ENCODE results near the gene KCNQ4. TPM values are rescaled to one million over a fixed set of nuclear protein-coding genes. Genes with fewer than 3 reads are reported as not detected.

KCNQ4 gene
- total and polyA plus RNA-seq, 5 donors from 2014 or later = 0.10 to 0.44 (median 0.19) TPM; not detected in 1

DNA sequence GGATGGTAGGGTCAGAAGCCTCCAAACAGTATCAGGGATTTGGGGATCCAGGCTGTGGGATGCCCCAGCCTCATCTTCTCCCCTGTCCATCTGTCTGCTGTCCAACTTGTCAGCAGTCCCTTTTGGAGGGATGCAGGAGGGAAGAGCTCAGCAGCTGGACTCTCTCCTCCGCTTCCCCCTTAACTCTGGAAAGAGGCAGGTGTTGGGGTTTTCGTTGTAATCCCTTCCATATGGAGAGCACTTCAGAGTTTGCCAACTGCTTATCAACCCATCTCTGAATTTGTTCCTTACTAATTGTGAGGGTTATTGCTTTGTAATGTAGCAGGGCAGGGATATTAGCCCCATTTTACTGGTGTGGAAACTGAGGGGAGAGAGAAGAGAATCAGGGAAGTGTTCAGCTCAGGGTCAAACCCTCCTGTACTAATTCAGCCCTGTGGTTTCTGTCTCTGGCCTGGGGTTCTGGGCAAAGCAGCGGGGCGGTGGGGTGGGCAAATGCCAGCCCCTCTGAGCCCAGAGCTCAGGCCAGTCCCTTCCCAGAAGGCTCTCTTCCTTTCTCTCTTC is 75.3 kb downstream of the KCNQ4 start:
- no peak for DNase-seq
- Histone ChIP-seq H3K4me1 (ENCODE audit: control insufficient read depth, insufficient read depth, low read length, poor library complexity, severe bottlenecking) (peaks cover 15% of the 10 kb centered on the region), H3K4me3 (ENCODE audit: low read depth, low read length) (no peak overlapping the region), H3K9me3 (ENCODE audit: control insufficient read depth in 2 of 2, low read length in 2 of 2) (no peaks in the 10 kb centered on the region), H3K36me3 (ENCODE audit: control insufficient read depth, insufficient read depth, low read length) (no peaks in the 10 kb centered on the region), H3K27ac (ENCODE audit: insufficient read depth, low read length, poor library complexity, severe bottlenecking) (no peak overlapping the region), H3K27me3 (ENCODE audit: control insufficient read depth, insufficient read depth, low read length) (no peaks in the 10 kb centered on the region)
- no peaks in the 10 kb centered on the region for H3K36me3 Mint-ChIP-seq
- H3K27ac Mint-ChIP-seq = no peak overlapping the region
- H3K4me1 Mint-ChIP-seq = peaks cover 0 to 24% (median 16%) of the 10 kb centered on the region in 4 donors
- peaks cover 15% of the 10 kb centered on the region for H3K27me3 Mint-ChIP-seq
- H3K9me3 Mint-ChIP-seq = no peaks in the 10 kb centered on the region
- peak overlapping the region in 2 of 4 donors; percentile 12 to 55 for H3K4me3 Mint-ChIP-seq
- ATAC-seq (ENCODE audit: low read depth in 2 of 2) = no peak

DNA sequence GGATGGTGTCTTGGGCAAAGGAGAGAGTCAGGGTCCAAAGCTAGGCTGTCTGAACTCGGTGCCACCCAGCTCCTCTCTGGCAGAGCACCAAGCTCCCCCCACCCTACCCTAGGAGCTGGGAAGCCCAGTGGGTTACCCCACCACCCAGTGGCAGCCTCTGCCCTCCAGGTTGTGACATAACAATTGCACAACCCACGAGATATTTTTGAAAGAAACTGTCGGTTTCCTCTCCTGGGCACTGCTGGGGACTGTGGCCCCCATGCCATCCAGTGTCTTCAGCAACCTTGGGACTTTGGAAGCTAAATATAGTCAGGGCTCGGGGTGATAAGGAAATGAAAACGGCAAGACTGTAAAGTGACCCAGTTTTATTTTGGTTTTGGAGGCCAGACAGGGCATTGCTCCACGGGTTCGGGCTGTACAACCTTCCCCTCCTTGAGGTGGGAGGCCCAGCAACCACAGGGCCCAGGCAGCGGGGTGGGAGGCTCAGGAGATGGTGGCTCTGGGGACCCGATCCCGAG is 77.2 kb downstream of the KCNQ4 start:
- H3K27me3 Mint-ChIP-seq = peaks cover 15% of the 10 kb centered on the region
- no peak for ATAC-seq (ENCODE audit: low read depth in 2 of 2)
- H3K4me3 ChIP-seq (ENCODE audit: low read depth, low read length) = peak overlapping the region; percentile 13
- H3K4me1 ChIP-seq (ENCODE audit: control insufficient read depth, insufficient read depth, low read length, poor library complexity, severe bottlenecking) = peaks cover 15% of the 10 kb centered on the region
- H3K9me3 ChIP-seq (ENCODE audit: control insufficient read depth in 2 of 2, low read length in 2 of 2) = no peaks in the 10 kb centered on the region
- H3K27me3 ChIP-seq (ENCODE audit: control insufficient read depth, insufficient read depth, low read length) = no peaks in the 10 kb centered on the region
- peak overlapping the region; percentile 87 to 96 (median 91) for H3K4me3 Mint-ChIP-seq
- H3K36me3 ChIP-seq (ENCODE audit: control insufficient read depth, insufficient read depth, low read length) = no peaks in the 10 kb centered on the region
- H3K36me3 Mint-ChIP-seq = no peaks in the 10 kb centered on the region
- no peaks in the 10 kb centered on the region for H3K9me3 Mint-ChIP-seq
- peaks cover 0 to 24% (median 16%) of the 10 kb centered on the region in 4 donors for H3K4me1 Mint-ChIP-seq
- H3K27ac ChIP-seq (ENCODE audit: insufficient read depth, low read length, poor library complexity, severe bottlenecking) = no peak overlapping the region
- no peak for DNase-seq
- H3K27ac Mint-ChIP-seq = peak overlapping the region in 2 of 3 donors; percentile 32 to 91

- Histone ChIP-seq H3K27ac (ENCODE audit: insufficient read depth, low read length, poor library complexity, severe bottlenecking) (no peak overlapping the region), H3K27me3 (ENCODE audit: control insufficient read depth, insufficient read depth, low read length) (no peaks in the 10 kb centered on the region), H3K9me3 (ENCODE audit: control insufficient read depth in 2 of 2, low read length in 2 of 2) (no peaks in the 10 kb centered on the region), H3K4me1 (ENCODE audit: control insufficient read depth, insufficient read depth, low read length, poor library complexity, severe bottlenecking) (peaks cover 15% of the 10 kb centered on the region), H3K36me3 (ENCODE audit: control insufficient read depth, insufficient read depth, low read length) (no peaks in the 10 kb centered on the region), H3K4me3 (ENCODE audit: low read depth, low read length) (peak overlapping the region; percentile 13)
- peaks cover 0 to 24% (median 16%) of the 10 kb centered on the region in 4 donors for H3K4me1 Mint-ChIP-seq
- peak overlapping the region; percentile 87 to 96 (median 91) for H3K4me3 Mint-ChIP-seq
- no peak for ATAC-seq (ENCODE audit: low read depth in 2 of 2)
- H3K36me3 Mint-ChIP-seq = no peaks in the 10 kb centered on the region
- peak; percentile 22 to 55 (median 34) for DNase-seq
- no peaks in the 10 kb centered on the region for H3K9me3 Mint-ChIP-seq
- H3K27me3 Mint-ChIP-seq = peaks cover 15% of the 10 kb centered on the region
- H3K27ac Mint-ChIP-seq = peak overlapping the region in 2 of 3 donors; percentile 32 to 91
These were observed 77.8 kb downstream of the KCNQ4 start for GRCh38 chr1:40861224-40862003.

DNA sequence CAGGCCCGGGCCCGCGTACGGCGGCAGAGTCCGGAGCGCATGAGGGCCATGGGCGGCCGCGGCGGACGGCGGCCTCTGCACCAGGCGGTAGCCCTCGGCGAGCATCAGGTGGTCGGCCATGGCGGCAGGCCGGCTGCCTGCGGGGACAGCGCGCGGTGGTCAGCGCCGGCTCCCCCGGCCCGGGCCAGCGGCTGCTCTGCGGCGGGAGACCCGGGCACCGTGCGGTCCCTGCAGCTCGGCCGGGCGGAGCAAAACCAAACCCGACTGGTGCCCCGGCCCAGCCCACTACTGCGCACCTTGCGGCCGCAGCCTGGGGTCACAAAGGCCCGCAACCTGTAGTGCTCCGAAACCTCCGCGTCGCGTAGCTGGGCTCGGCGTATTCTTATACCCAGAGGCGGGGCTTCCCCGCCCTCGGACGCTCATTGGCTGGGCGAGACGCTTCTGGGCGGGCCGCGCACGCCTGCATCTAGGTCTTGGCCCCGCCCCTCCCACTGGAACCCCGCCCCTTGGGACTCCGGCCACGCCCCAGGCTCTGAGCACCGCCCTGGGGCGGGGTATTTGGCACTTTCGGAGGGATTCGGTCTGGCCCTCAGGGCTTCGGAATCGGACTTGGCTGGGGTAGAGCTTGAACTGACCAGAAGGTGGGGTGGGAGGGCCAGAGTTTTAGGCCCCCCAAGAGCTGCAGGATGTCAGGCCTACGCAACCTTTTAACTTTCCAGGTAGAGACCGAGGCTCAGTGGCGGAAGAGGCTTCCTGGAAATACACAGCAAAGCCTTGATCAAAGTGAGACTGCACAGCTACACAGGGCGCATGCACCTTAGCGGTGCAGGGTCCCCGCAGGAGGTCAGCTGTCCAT is 78.6 kb downstream of the KCNQ4 start, which contains the start of gene CITED4:
CITED4 (minus strand) TSS at position 356 of the 856 bp plus-strand sequence; CDS start at position 120, 236 bp downstream.
- peak; percentile 88 to 89 for ATAC-seq (ENCODE audit: low read depth in 2 of 2)
- no peaks in the 10 kb centered on the region for H3K9me3 Mint-ChIP-seq
- Histone ChIP-seq H3K27me3 (ENCODE audit: control insufficient read depth, insufficient read depth, low read length) (no peaks in the 10 kb centered on the region), H3K27ac (ENCODE audit: insufficient read depth, low read length, poor library complexity, severe bottlenecking) (peak within 1 kb of the TSS; percentile 78), H3K36me3 (ENCODE audit: control insufficient read depth, insufficient read depth, low read length) (no peaks in the 10 kb centered on the region), H3K4me3 (ENCODE audit: low read depth, low read length) (peak within 1 kb of the TSS; percentile 78), H3K9me3 (ENCODE audit: control insufficient read depth in 2 of 2, low read length in 2 of 2) (no peaks in the 10 kb centered on the region), H3K4me1 (ENCODE audit: control insufficient read depth, insufficient read depth, low read length, poor library complexity, severe bottlenecking) (peaks cover 15% of the 10 kb centered on the region)
- H3K4me3 Mint-ChIP-seq = peak within 1 kb of the TSS; percentile 96 to 98 (median 98)
- peak; percentile 92 to 96 (median 95) for DNase-seq
- H3K27ac Mint-ChIP-seq = peak within 1 kb of the TSS; percentile 96 to 100 (median 99)
- H3K27me3 Mint-ChIP-seq = peaks cover 15% of the 10 kb centered on the region
- H3K4me1 Mint-ChIP-seq = peaks cover 0 to 24% (median 16%) of the 10 kb centered on the region in 4 donors
- H3K36me3 Mint-ChIP-seq = no peaks in the 10 kb centered on the region

DNA sequence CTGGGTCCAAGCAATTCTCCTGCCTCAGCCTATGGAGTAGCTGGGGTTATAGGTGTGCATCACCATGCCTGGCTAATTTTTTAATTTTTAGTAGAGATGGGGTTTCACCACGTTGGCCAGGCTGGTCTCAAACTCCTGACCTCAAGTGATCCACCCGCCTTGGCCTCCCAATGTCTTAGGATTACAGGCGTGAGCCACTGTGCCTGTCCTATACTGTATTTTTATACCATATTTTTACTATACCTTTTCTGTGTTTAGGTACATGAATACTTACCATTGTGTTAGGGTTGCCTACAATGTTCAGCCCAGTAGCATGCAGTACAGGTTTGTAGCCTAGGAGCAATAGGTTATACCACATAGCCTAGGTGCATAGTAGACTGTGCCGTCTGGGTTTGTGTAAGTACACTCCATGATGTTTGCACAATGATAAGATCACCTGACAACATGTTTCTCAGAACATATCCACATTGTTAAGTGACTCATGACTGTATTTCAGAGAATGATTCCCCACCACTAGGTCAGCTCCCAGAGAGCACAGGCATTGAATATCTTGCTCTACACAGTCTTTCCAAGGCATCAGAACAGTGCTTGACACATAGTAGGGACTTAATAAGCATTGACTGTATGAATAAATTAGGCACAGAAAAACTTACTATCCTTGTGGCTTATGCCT is 84.6 kb downstream of the KCNQ4 start:
- no peak overlapping the region for H3K4me3 Mint-ChIP-seq
- no peak overlapping the region for H3K27ac Mint-ChIP-seq
- Histone ChIP-seq H3K27me3 (ENCODE audit: control insufficient read depth, insufficient read depth, low read length) (no peaks in the 10 kb centered on the region), H3K27ac (ENCODE audit: insufficient read depth, low read length, poor library complexity, severe bottlenecking) (no peak overlapping the region), H3K4me3 (ENCODE audit: low read depth, low read length) (no peak overlapping the region), H3K9me3 (ENCODE audit: control insufficient read depth in 2 of 2, low read length in 2 of 2) (peaks cover 0 to 3% of the 10 kb centered on the region in 2 experiments), H3K36me3 (ENCODE audit: control insufficient read depth, insufficient read depth, low read length) (no peaks in the 10 kb centered on the region), H3K4me1 (ENCODE audit: control insufficient read depth, insufficient read depth, low read length, poor library complexity, severe bottlenecking) (no peaks in the 10 kb centered on the region)
- H3K9me3 Mint-ChIP-seq = peaks cover 0 to 2% (median 0%) of the 10 kb centered on the region in 7 donors
- no peaks in the 10 kb centered on the region for H3K27me3 Mint-ChIP-seq
- peaks cover 0 to 9% (median 3%) of the 10 kb centered on the region in 4 donors for H3K4me1 Mint-ChIP-seq
- DNase-seq = peak in 1 of 3 donors; percentile 50
- peak; percentile 72 to 80 for ATAC-seq (ENCODE audit: low read depth in 2 of 2)
- H3K36me3 Mint-ChIP-seq = no peaks in the 10 kb centered on the region

- H3K27me3 Mint-ChIP-seq = no peaks in the 10 kb centered on the region
- H3K36me3 Mint-ChIP-seq = no peaks in the 10 kb centered on the region
These were observed 86.6 kb downstream of the KCNQ4 start for GRCh38 chr1:40870135-40870728.

More at GRCh38 chr1:40870135-40870728, 86.6 kb downstream of the KCNQ4 start:
- no peak for ATAC-seq (ENCODE audit: low read depth in 2 of 2)
- Histone ChIP-seq H3K9me3 (ENCODE audit: control insufficient read depth in 2 of 2, low read length in 2 of 2) (peaks cover 0 to 3% of the 10 kb centered on the region in 2 experiments), H3K27me3 (ENCODE audit: control insufficient read depth, insufficient read depth, low read length) (no peaks in the 10 kb centered on the region), H3K4me1 (ENCODE audit: control insufficient read depth, insufficient read depth, low read length, poor library complexity, severe bottlenecking) (peaks cover 4% of the 10 kb centered on the region), H3K4me3 (ENCODE audit: low read depth, low read length) (no peak overlapping the region), H3K27ac (ENCODE audit: insufficient read depth, low read length, poor library complexity, severe bottlenecking) (no peak overlapping the region), H3K36me3 (ENCODE audit: control insufficient read depth, insufficient read depth, low read length) (no peaks in the 10 kb centered on the region)
- peaks cover 0 to 3% (median 0%) of the 10 kb centered on the region in 7 donors for H3K9me3 Mint-ChIP-seq
- H3K4me3 Mint-ChIP-seq = no peak overlapping the region
- DNase-seq = no peak
- peaks cover 0 to 9% (median 6%) of the 10 kb centered on the region in 4 donors for H3K4me1 Mint-ChIP-seq
- no peak overlapping the region for H3K27ac Mint-ChIP-seq

Measured in CD4-positive, CD25-positive, alpha-beta regulatory T cell (primary cell).